ENCODE data around the gene VPS51.

The VPS51 gene

GRCh38 chr11:65089621-65090020 lies 6.4 kb upstream of the VPS51 start:
- TF ChIP-seq CTCF (conservative IDR thresholded peaks at IDR 0.05; ENCODE audit: control insufficient read depth, insufficient read depth, low read depth, low read length), result no peak
- no peak for DNase-seq (ENCODE audit: low read depth)
- no peak overlapping the region for H3K4me3 ChIP-seq (ENCODE audit: control insufficient read depth, low read depth, low read length)

GRCh38 chr11:65090628-65091027 lies 5.4 kb upstream of the VPS51 start:
- no peak for TF ChIP-seq CTCF (conservative IDR thresholded peaks at IDR 0.05; ENCODE audit: control insufficient read depth, insufficient read depth, low read depth, low read length)
- no peak overlapping the region for H3K4me3 ChIP-seq (ENCODE audit: control insufficient read depth, low read depth, low read length)
- no peak for DNase-seq (ENCODE audit: low read depth)

DNA sequence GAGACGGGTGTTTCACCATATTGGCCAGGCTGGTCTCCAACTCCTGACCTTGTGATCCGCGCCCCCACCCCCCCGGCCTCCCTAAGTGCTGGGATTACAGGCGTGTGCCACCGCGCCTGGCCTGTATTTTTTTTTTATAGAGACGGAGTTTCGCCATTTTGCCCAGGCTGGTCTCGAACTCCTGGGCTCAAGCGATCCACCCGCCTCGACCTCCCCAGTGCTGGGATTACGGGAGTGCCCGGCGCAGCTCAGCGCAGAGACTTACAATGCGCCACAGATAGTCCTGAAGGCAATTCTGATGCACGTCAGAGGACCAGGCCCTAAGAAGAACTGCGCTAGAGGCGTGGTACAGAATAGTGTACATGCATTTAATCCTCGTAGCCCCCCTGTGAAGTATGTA lies 587 bp upstream of the VPS51 start:
- TF ChIP-seq CTCF (conservative IDR thresholded peaks at IDR 0.05; ENCODE audit: control insufficient read depth, insufficient read depth, low read depth, low read length), result no peak
- peak overlapping the region; percentile 71 for H3K4me3 ChIP-seq (ENCODE audit: control insufficient read depth, low read depth, low read length)
- no peak for DNase-seq (ENCODE audit: low read depth)

GRCh38 chr11:65096926-65097325 lies 912 bp downstream of the VPS51 start:
- peak overlapping the region; percentile 71 for H3K4me3 ChIP-seq (ENCODE audit: control insufficient read depth, low read depth, low read length)
- no peak for TF ChIP-seq CTCF (conservative IDR thresholded peaks at IDR 0.05; ENCODE audit: control insufficient read depth, insufficient read depth, low read depth, low read length)
- no peak for DNase-seq (ENCODE audit: low read depth)

GRCh38 chr11:65100674-65101350 lies 4.8 kb downstream of the VPS51 start:
- peak; percentile 6 for TF ChIP-seq CTCF (conservative IDR thresholded peaks at IDR 0.05; ENCODE audit: control insufficient read depth, insufficient read depth, low read depth, low read length)
- peak; percentile 30 for DNase-seq (ENCODE audit: low read depth)
- H3K4me3 ChIP-seq (ENCODE audit: control insufficient read depth, low read depth, low read length), result no peak overlapping the region

DNA sequence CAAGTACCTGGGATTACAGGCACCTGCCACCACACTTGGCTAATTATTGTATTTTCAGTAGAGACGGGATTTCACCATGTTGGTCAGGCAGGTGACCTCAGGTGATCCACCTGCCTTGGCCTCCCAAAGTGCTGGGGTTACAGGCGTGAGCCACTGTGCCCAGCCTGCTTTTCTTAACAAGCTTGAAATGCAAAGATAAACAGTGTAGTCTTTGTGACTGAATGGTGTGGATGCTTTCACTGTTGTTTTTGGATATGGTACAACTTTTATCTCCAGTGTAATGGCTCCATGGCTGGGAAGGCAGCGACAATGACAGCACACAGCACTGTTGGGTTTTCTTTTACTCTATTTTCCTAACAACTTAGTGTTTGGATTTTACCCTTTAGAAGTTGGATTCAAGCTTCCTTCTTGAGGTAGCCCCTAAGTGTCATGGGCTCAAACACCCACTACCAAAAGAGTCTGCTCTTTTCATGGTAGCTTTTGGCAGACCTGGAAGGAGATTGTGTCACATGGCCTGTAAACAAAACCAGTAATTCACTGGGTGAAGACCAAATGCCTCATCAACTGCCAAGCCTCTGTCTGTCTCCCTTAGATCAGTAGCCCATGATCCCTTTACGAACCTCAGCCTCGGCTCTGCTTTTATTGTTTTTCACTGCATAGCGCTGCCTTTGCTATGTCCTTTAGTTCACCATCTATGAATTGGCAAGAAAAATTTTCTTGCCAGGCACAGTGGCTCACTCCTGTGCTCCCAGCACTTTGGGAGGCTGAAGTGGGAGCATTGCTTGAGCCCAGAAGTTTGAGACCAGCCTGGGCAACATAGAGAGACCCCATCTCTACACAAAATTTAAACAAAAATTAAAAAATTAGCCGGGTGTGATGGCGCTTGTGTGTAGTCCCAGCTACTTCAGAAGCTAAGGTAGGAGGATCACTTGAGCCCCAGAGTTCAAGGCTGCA lies 6.4 kb downstream of the VPS51 start:
- no peak for TF ChIP-seq CTCF (conservative IDR thresholded peaks at IDR 0.05; ENCODE audit: control insufficient read depth, insufficient read depth, low read depth, low read length)
- DNase-seq (ENCODE audit: low read depth), result no peak
- no peak overlapping the region for H3K4me3 ChIP-seq (ENCODE audit: control insufficient read depth, low read depth, low read length)
